ENCODE measurements around the gene SLC39A10. TPM values are rescaled to one million over a fixed set of nuclear protein-coding genes. Genes with fewer than 3 reads are reported as not detected.

SLC39A10 gene
- total RNA-seq, 1 donor from 2014 or later = 8.6 TPM

DNA sequence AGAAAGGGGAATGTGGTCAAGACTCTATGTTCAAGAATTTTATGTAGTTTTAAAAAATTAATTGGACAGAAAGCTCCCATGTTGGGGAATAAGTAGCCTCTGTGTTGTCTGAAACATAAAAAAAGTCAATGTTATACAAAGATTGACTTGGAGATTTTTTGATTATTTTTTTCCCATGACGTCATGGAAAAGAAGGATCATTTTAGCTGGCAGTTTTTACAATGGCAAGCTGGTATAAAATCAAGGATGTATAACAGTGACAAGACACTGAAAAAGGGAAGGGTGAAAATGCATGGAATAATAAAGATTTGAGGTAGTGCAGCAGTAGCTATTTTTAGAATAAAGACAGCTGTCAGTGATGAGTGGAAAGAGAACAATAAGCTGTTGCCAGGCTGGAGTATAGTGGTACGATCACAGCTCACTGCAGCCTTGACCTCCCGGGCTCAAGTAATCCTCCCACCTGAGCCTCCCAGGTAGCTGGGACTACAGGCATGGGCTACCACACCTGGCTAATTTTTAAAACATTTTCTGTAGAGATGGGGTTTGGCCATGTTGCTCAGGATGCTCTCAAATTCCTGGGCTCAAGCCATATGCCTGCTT lies 9.2 kb downstream of the SLC39A10 start:
- intact Hi-C loops (cut with micrococcal nuclease) = loop anchor here (10.0 kb wide), 1 partner anchor 399 kb away; the partner anchor contains the start of gene DNAH7
- DNase-seq = no peak

DNA sequence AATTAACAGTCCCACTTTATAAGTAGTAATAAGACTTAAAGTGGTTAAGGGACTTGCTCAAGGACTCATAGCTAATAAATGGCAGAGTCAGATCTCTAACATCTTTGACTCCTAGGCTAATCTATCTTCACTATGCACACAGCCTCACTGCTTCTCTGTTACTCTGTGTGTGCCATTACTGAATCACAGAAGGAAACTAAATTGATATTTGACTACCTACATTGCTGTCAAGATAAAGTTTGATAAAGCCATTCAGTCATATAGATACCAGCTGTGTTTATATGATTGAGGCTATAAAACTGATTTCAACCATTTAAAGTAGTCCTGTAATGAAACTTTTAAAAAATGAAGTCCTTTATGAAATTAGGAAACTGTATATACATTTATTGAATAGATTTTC lies 10.9 kb downstream of the SLC39A10 start:
- H3K9me3 ChIP-seq (replicated peaks) = no peaks in the 10 kb centered on the region
- H3K27me3 ChIP-seq (ENCODE audit: low read depth) = no peaks in the 10 kb centered on the region

More for the DNA sequence above, 9.2 kb downstream of the SLC39A10 start:
- TF ChIP-seq, protein P1, sequence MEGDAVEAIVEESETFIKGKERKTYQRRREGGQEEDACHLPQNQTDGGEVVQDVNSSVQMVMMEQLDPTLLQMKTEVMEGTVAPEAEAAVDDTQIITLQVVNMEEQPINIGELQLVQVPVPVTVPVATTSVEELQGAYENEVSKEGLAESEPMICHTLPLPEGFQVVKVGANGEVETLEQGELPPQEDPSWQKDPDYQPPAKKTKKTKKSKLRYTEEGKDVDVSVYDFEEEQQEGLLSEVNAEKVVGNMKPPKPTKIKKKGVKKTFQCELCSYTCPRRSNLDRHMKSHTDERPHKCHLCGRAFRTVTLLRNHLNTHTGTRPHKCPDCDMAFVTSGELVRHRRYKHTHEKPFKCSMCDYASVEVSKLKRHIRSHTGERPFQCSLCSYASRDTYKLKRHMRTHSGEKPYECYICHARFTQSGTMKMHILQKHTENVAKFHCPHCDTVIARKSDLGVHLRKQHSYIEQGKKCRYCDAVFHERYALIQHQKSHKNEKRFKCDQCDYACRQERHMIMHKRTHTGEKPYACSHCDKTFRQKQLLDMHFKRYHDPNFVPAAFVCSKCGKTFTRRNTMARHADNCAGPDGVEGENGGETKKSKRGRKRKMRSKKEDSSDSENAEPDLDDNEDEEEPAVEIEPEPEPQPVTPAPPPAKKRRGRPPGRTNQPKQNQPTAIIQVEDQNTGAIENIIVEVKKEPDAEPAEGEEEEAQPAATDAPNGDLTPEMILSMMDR (IDR thresholded peaks at IDR 0.05; ENCODE audit: borderline replicate concordance) = no peak
- H3K27me3 ChIP-seq (ENCODE audit: low read depth) = no peaks in the 10 kb centered on the region
- H3K4me1 ChIP-seq = peaks cover 4% of the 10 kb centered on the region
- H3K27ac ChIP-seq (replicated peaks) = no peak overlapping the region
- H3K36me3 ChIP-seq = no peaks in the 10 kb centered on the region
- no peaks in the 10 kb centered on the region for H3K9me3 ChIP-seq (replicated peaks)
- H3K4me3 ChIP-seq = no peak overlapping the region

DNA sequence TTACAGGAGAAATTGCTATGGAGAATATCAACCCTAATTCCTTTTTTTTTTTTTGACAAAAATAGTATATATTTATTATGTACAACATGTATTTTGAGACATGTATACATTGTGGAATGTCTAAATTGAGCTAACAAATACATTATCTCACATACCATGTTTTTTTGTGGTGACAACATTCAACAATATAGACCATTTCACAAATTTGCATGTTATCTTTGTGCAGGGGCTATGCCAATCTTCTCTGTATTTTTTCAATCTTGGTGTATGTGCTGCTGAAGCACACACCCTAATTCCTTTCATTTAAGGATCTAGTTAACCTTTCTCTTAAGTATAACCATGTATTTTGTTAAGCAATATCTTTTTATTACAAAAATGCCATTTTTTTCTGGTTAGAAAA lies 13.2 kb downstream of the SLC39A10 start:
- Histone ChIP-seq H3K27me3 (ENCODE audit: low read depth) (no peaks in the 10 kb centered on the region), H3K27ac (replicated peaks) (no peak overlapping the region), H3K4me1 (no peaks in the 10 kb centered on the region), H3K9me3 (replicated peaks) (no peaks in the 10 kb centered on the region), H3K36me3 (no peaks in the 10 kb centered on the region), H3K4me3 (no peak overlapping the region)
- TF ChIP-seq, protein P1 (IDR thresholded peaks at IDR 0.05; ENCODE audit: borderline replicate concordance) = no peak
- intact Hi-C loops (cut with micrococcal nuclease) = no loop called here
- DNase-seq = no peak

More for the DNA sequence above, 10.9 kb downstream of the SLC39A10 start:
- Histone ChIP-seq H3K36me3 (no peaks in the 10 kb centered on the region), H3K4me3 (no peak overlapping the region), H3K4me1 (peaks cover 2% of the 10 kb centered on the region), H3K27ac (replicated peaks) (no peak overlapping the region)
- intact Hi-C loops (cut with micrococcal nuclease) = loop anchor here (10.0 kb wide), 1 partner anchor 397 kb away; the partner anchor contains the start of gene DNAH7
- no peak for DNase-seq
- TF ChIP-seq, protein P1 (IDR thresholded peaks at IDR 0.05; ENCODE audit: borderline replicate concordance) = no peak

DNA sequence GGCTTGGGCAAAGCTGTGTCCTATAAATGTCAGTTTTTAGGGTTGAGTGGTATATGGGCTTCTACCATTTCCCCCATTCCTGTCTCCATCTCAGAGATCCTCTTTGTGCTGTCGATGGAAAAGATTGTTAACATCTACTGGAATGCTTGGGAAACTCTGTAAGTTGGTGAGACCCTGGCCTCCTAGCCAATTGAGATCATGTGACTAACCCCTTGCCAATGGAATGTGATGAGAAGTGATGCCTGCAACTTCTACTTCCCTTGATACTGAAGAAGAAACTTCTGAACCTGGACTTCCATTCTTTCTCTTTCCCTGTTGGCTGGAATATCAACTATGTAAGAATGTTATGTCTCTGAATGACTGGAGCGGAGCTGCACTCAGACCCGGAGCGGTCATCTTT lies 14.5 kb downstream of the SLC39A10 start:
- no peaks in the 10 kb centered on the region for H3K27me3 ChIP-seq (ENCODE audit: low read depth)
- no peak for DNase-seq
- intact Hi-C loops (cut with micrococcal nuclease) = no loop called here
- no peak overlapping the region for H3K4me3 ChIP-seq
- no peaks in the 10 kb centered on the region for H3K9me3 ChIP-seq (replicated peaks)
- peaks cover 4% of the 10 kb centered on the region for H3K36me3 ChIP-seq
- H3K4me1 ChIP-seq = no peaks in the 10 kb centered on the region
- no peak overlapping the region for H3K27ac ChIP-seq (replicated peaks)
- TF ChIP-seq, protein P1 (IDR thresholded peaks at IDR 0.05; ENCODE audit: borderline replicate concordance) = no peak

DNA sequence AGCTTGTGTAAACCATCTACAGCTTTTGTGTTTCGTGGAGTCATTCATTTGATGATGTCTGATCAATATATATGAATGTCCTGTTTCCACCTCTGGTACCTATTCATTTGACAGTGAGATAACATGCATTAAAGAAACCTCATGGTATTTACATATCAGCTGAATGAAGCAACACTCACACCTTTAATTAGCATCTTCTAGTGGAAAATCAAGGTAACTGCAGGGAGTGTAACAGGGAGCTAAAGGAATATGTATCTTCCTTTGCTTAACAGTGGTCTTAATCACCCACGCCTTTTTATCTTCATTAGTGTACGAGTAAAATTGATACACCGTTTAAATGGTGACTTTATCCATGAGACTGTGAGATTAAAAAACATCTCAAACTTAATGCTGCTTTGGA lies 15.6 kb downstream of the SLC39A10 start:
- intact Hi-C loops (cut with micrococcal nuclease) = no loop called here
- peaks cover 4% of the 10 kb centered on the region for H3K36me3 ChIP-seq
- TF ChIP-seq, protein P1 (IDR thresholded peaks at IDR 0.05; ENCODE audit: borderline replicate concordance) = no peak
- no peaks in the 10 kb centered on the region for H3K4me1 ChIP-seq
- DNase-seq = no peak
- H3K27me3 ChIP-seq (ENCODE audit: low read depth) = no peaks in the 10 kb centered on the region
- no peak overlapping the region for H3K4me3 ChIP-seq
- no peaks in the 10 kb centered on the region for H3K9me3 ChIP-seq (replicated peaks)
- no peak overlapping the region for H3K27ac ChIP-seq (replicated peaks)

All from left ventricle myocardium inferior (tissue), 1 donor.